Activated CD8-positive, alpha-beta T cell treated with anti-CD3 and anti-CD28 coated beads for 36 hours (primary cell): Measurements from ENCODE around the gene IGFLR1. TPM values are rescaled to one million over a fixed set of nuclear protein-coding genes. Genes with fewer than 3 reads are reported as not detected.

Experiments
- ATAC-seq: fragments of 200-7000 bp; cut with Tn5 transposase; one replicate; pipeline ENCODE4 v1.10.0; 2021; ENCODE audit warnings: mild to moderate bottlenecking, moderate library complexity
- CTCF ChIA-PET: fragments of 350-600 bp; sonication (Branson Sonifier 250); formaldehyde crosslinking; loops from one replicate; lab custom pipeline; 2021; ENCODE audit warnings: antibody characterized with exemption; lab: Charles Lee
- POLR2A ChIA-PET: fragments of 350-600 bp; sonication (Branson Sonifier 250); formaldehyde crosslinking; loops from one replicate; lab custom pipeline; 2021; ENCODE audit warnings: antibody characterized with exemption; lab: Charles Lee
- DNase-seq: peaks from one replicate; pipeline ENCODE4 v3.0.0-alpha.2; 2020
- H3K27ac Mint-ChIP-seq: one replicate; pipeline ENCODE4 v1.8.0; 2021; ENCODE audit warnings: mild to moderate bottlenecking, mixed read lengths
- H3K27me3 Mint-ChIP-seq: one replicate; pipeline ENCODE4 v1.8.0; 2021; ENCODE audit warnings: mixed read lengths
- H3K36me3 Mint-ChIP-seq: one replicate; pipeline ENCODE4 v1.8.0; 2021; ENCODE audit warnings: low read depth, mixed read lengths
- H3K4me1 Mint-ChIP-seq: one replicate; pipeline ENCODE4 v1.8.0; 2021; ENCODE audit warnings: low read depth, mixed read lengths
- H3K4me3 Mint-ChIP-seq: one replicate; pipeline ENCODE4 v1.8.0; 2021; ENCODE audit warnings: mild to moderate bottlenecking, moderate library complexity, mixed read lengths
- H3K9me3 Mint-ChIP-seq: one replicate; pipeline ENCODE4 v1.8.0; 2021; ENCODE audit warnings: mixed read lengths
- CTCF ChIP-seq: fragments of 200-600 bp; IDR thresholded peaks from one replicate; pipeline ENCODE4 v1.8.0; 2022; ENCODE audit warnings: antibody characterized with exemption, mild to moderate bottlenecking
- intact Hi-C: fragments of 100-400 bp; cut with micrococcal nuclease; formaldehyde crosslinking; loops from one replicate; pipeline ENCODE4 v1.10.0; 2022
- total RNA-seq, 2 experiments: library from RNA; stranded (reverse); gene quantifications; one replicate each; pipeline ENCODE4 v1.2.3, GENCODE V29; 2021

The IGFLR1 gene
- total RNA-seq, 2 experiments from 2014 or later: 140 to 143 TPM

GRCh38 chr19:35750167-35750566, 7.9 kb upstream of the IGFLR1 start:
- intact Hi-C loops: no loop called here
- CTCF ChIA-PET: interaction anchor here (1.1 kb wide), 1 partner anchor 10 kb away, joined by 3 read pairs; no protein-coding TSS in a partner anchor
- POLR2A ChIA-PET: interaction anchor here (0.6 to 1.6 kb wide), 3 partner anchors 9 to 37 kb away, joined by 3 to 4 read pairs (median 3); no protein-coding TSS in a partner anchor
- DNase-seq: no peak
- Mint-ChIP-seq H3K9me3 (no peaks in the 10 kb centered on the region), H3K4me1 (peaks cover 31% of the 10 kb centered on the region), H3K36me3 (peaks cover 13% of the 10 kb centered on the region), H3K27me3 (peaks cover 1% of the 10 kb centered on the region), H3K4me3 (peak overlapping the region; percentile 27), H3K27ac (peak overlapping the region; percentile 42)
- ATAC-seq: no peak
- no peak for TF ChIP-seq CTCF

GRCh38 chr19:35748106-35749020, 6.1 kb upstream of the IGFLR1 start, which contains the start of gene LIN37:
Gene LIN37, plus strand, starts transcription at chr19:35748576. Its CDS starts 149 bp downstream, at chr19:35748725.
- peak; percentile 81 for ATAC-seq
- peaks cover 36% of the 10 kb centered on the region for H3K4me1 Mint-ChIP-seq
- CTCF ChIA-PET: interaction anchor here (0.9 to 2.0 kb wide), 7 partner anchors 9 to 137 kb away, joined by 3 to 10 read pairs (median 4); partner anchors contain the start of gene HSPB6
- TF ChIP-seq CTCF: no peak
- intact Hi-C loops: loop anchor here (5.0 kb wide), 1 partner anchor 36 kb away; no protein-coding TSS in a partner anchor
- peak within 1 kb of the TSS; percentile 96 for H3K27ac Mint-ChIP-seq
- POLR2A ChIA-PET: interaction anchor here (0.8 to 7.5 kb wide), 8 partner anchors 8 to 108 kb away, joined by 3 to 99 read pairs (median 4); partner anchors contain the start of genes HSPB6 and KMT2B
- peak within 1 kb of the TSS; percentile 99 for H3K4me3 Mint-ChIP-seq
- peak; percentile 100 for DNase-seq
- no peaks in the 10 kb centered on the region for H3K9me3 Mint-ChIP-seq
- peaks cover 16% of the 10 kb centered on the region for H3K36me3 Mint-ChIP-seq
- no peaks in the 10 kb centered on the region for H3K27me3 Mint-ChIP-seq

- intact Hi-C loops: loop anchor here (5.0 kb wide), 1 partner anchor 34 kb away; no protein-coding TSS in a partner anchor
- peaks cover 43% of the 10 kb centered on the region for H3K4me1 Mint-ChIP-seq
- peak overlapping the region; percentile 87 for H3K4me3 Mint-ChIP-seq
- peak overlapping the region; percentile 97 for H3K27ac Mint-ChIP-seq
- no peak for TF ChIP-seq CTCF
- H3K9me3 Mint-ChIP-seq: no peaks in the 10 kb centered on the region
- DNase-seq (no peak), ATAC-seq (no peak)
- no peaks in the 10 kb centered on the region for H3K27me3 Mint-ChIP-seq
- ChIA-PET POLR2A (interaction anchor here (1.6 to 7.5 kb wide), 3 partner anchors 10 to 33 kb away, joined by 5 to 99 read pairs (median 19); partner anchors contain the start of gene HSPB6), CTCF (interaction anchor here (1.4 to 2.6 kb wide), 2 partner anchors 52 to 73 kb away, joined by 3 to 10 read pairs; no protein-coding TSS in a partner anchor)
- peaks cover 30% of the 10 kb centered on the region for H3K36me3 Mint-ChIP-seq
Observed at GRCh38 chr19:35746531-35746930, 4.3 kb upstream of the IGFLR1 start.

DNA sequence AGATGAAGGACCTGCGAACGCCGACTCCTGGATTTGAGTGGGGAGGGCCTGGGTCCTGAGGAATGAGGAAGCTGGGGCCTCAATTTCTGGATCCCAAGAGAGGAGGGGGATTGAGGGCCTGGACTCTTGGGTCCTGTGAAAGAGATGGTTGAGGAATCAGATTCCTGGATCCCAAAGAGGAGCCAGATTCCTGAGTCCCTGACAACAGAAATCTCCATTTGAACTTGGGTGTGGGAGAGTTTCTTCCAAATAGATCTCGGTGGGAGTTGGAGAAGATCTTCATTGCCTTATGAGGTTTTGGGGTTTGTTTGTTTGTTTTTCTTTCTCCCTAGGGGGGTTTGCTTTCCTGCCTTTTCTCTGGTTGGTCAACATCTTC, 3.8 kb upstream of the IGFLR1 start:
- Mint-ChIP-seq H3K36me3 (peaks cover 31% of the 10 kb centered on the region), H3K27ac (peak overlapping the region; percentile 97), H3K4me3 (peak overlapping the region; percentile 87), H3K9me3 (no peaks in the 10 kb centered on the region), H3K27me3 (no peaks in the 10 kb centered on the region), H3K4me1 (peaks cover 43% of the 10 kb centered on the region)
- DNase-seq (no peak), ATAC-seq (no peak)
- intact Hi-C loops: loop anchor here (5.0 kb wide), 1 partner anchor 34 kb away; no protein-coding TSS in a partner anchor
- no peak for TF ChIP-seq CTCF
- ChIA-PET CTCF (interaction anchor here (1.4 to 4.4 kb wide), 4 partner anchors 9 to 73 kb away, joined by 3 to 18 read pairs (median 6); no protein-coding TSS in a partner anchor), POLR2A (interaction anchor here (0.9 to 7.5 kb wide), 9 partner anchors 9 to 155 kb away, joined by 3 to 99 read pairs (median 4); partner anchors contain the start of genes HSPB6 and NFKBID)
